ENCODE data around the gene ZNF212. TPM values are rescaled to one million over a fixed set of nuclear protein-coding genes. Genes with fewer than 3 reads are reported as not detected.

ZNF212 gene
- polyA plus RNA-seq, 1 of the 3 experiments (the other 2 are of a cell fraction), result 11.5 TPM

GRCh38 chr7:149279111-149279743 lies 39.8 kb downstream of the ZNF212 start:
- no peak overlapping the region for H3K27ac ChIP-seq (ENCODE audit: low read depth in 2 of 2, low read length in 1 of 2)
- H3K4me2 ChIP-seq, result no peak overlapping the region
- DNase-seq, result no peak
- H3K9ac ChIP-seq, result no peak overlapping the region
- 94% methylated on average over 17 of the region's 17 CpGs for WGBS (ENCODE audit: low lambda C conversion rate)
- H3K36me3 ChIP-seq (replicated peaks in 1 of 2; ENCODE audit: control insufficient read depth in 1 of 2, insufficient read depth in 2 of 2, low read length in 1 of 2), result peaks cover 18 to 21% of the 10 kb centered on the region in 2 experiments
- ChIA-PET CTCF (no interaction called here), POLR2A (interaction anchor here (0.6 kb wide), 1 partner anchor 11 kb away, joined by 4 read pairs; no protein-coding TSS in a partner anchor)
- no peaks in the 10 kb centered on the region for H3K9me3 ChIP-seq
- H3K79me2 ChIP-seq (ENCODE audit: insufficient read depth), result no peaks in the 10 kb centered on the region
- H3F3A ChIP-seq (replicated peaks; ENCODE audit: insufficient read depth), result no peaks in the 10 kb centered on the region
- no peaks in the 10 kb centered on the region for H3K4me1 ChIP-seq (ENCODE audit: control insufficient read depth in 1 of 2, insufficient read depth in 2 of 2, low read depth in 1 of 2, low read length in 1 of 2)
- H3K27me3 ChIP-seq (ENCODE audit: insufficient read depth), result no peaks in the 10 kb centered on the region
- H4K20me1 ChIP-seq (ENCODE audit: insufficient read depth), result no peaks in the 10 kb centered on the region
- no peak for TF ChIP-seq SIN3A (IDR thresholded peaks at IDR 0.05; ENCODE audit: borderline replicate concordance, low read depth, low read length)
- no peak for TF ChIP-seq GABPA (IDR thresholded peaks at IDR 0.05; ENCODE audit: low read depth)
- no peak for TF ChIP-seq CTCF (IDR thresholded peaks at IDR 0.05)
- no peak for TF ChIP-seq SMC3 (IDR thresholded peaks at IDR 0.05; ENCODE audit: low read depth, low read length)
- no peak for TF ChIP-seq RFX5 (IDR thresholded peaks at IDR 0.05; ENCODE audit: low read length)
- TF ChIP-seq RAD21 (IDR thresholded peaks at IDR 0.05; ENCODE audit: low read length), result no peak
- no peak overlapping the region for H2AFZ ChIP-seq (ENCODE audit: low read depth)
- no peaks in the 10 kb centered on the region for H3K9me2 ChIP-seq
- H3K4me3 ChIP-seq (ENCODE audit: low read depth in 2 of 2, low read length in 1 of 2), result no peak overlapping the region

- Histone ChIP-seq H3F3A (replicated peaks; ENCODE audit: insufficient read depth) (no peaks in the 10 kb centered on the region), H2AFZ (ENCODE audit: low read depth) (no peak overlapping the region), H3K27ac (ENCODE audit: low read depth in 2 of 2, low read length in 1 of 2) (no peak overlapping the region), H3K9me2 (no peaks in the 10 kb centered on the region), H3K4me2 (no peak overlapping the region), H3K36me3 (replicated peaks in 1 of 2; ENCODE audit: control insufficient read depth in 1 of 2, insufficient read depth in 2 of 2, low read length in 1 of 2) (peaks cover 10 to 21% of the 10 kb centered on the region in 2 experiments), H3K27me3 (ENCODE audit: insufficient read depth) (no peaks in the 10 kb centered on the region), H3K9me3 (no peaks in the 10 kb centered on the region), H3K4me3 (ENCODE audit: low read depth in 2 of 2, low read length in 1 of 2) (no peak overlapping the region), H3K9ac (no peak overlapping the region), H3K79me2 (ENCODE audit: insufficient read depth) (no peaks in the 10 kb centered on the region), H4K20me1 (ENCODE audit: insufficient read depth) (no peaks in the 10 kb centered on the region), H3K4me1 (ENCODE audit: control insufficient read depth in 1 of 2, insufficient read depth in 2 of 2, low read depth in 1 of 2, low read length in 1 of 2) (peaks cover 0 to 4% of the 10 kb centered on the region in 2 experiments; a peak in 1 of 4 replicates)
- WGBS (ENCODE audit: low lambda C conversion rate), result 89% methylated on average over 5 of the region's 9 CpGs
- DNase-seq, result no peak
- CTCF ChIA-PET, result interaction anchor here (1.4 kb wide), 1 partner anchor 18 kb away, joined by 5 read pairs; the partner anchor contains the start of gene ZNF783
- TF ChIP-seq ELF1 (IDR thresholded peaks at IDR 0.05) (no peak), PBX3 (IDR thresholded peaks at IDR 0.05) (no peak), FOXJ3 (CRISPR knock-in tag; IDR thresholded peaks at IDR 0.05) (no peak), MXI1 (IDR thresholded peaks at IDR 0.05; ENCODE audit: low read depth, low read length) (no peak), TEAD4 (IDR thresholded peaks at IDR 0.05; ENCODE audit: borderline replicate concordance, insufficient read depth) (no peak), MEF2A (IDR thresholded peaks at IDR 0.05; ENCODE audit: borderline replicate concordance, low read depth) (no peak), TAF1 (IDR thresholded peaks at IDR 0.05; ENCODE audit: borderline replicate concordance, low read depth, low read length) (no peak), RXRA (IDR thresholded peaks at IDR 0.05; ENCODE audit: borderline replicate concordance, low read depth) (no peak), FOXM1 (IDR thresholded peaks at IDR 0.05; ENCODE audit: low read depth) (no peak), MAX (IDR thresholded peaks at IDR 0.05; ENCODE audit: low read depth) (no peak), SMC3 (IDR thresholded peaks at IDR 0.05; ENCODE audit: low read depth, low read length) (no peak), RFX5 (IDR thresholded peaks at IDR 0.05; ENCODE audit: low read length) (no peak), EZH2phosphoT487 (IDR thresholded peaks at IDR 0.05; ENCODE audit: borderline replicate concordance, low read depth) (no peak), ZBTB33 (IDR thresholded peaks at IDR 0.05; ENCODE audit: borderline replicate concordance, low read depth) (no peak), CHD2 (IDR thresholded peaks at IDR 0.05; ENCODE audit: low read length, partially characterized antibody) (no peak), NFIC (IDR thresholded peaks at IDR 0.05; ENCODE audit: borderline replicate concordance) (no peak), IRF3 (IDR thresholded peaks at IDR 0.05; ENCODE audit: low read depth, low read length) (no peak), JUND (IDR thresholded peaks at IDR 0.05) (no peak)
- POLR2A ChIA-PET, result no interaction called here
These were observed 40.7 kb downstream of the ZNF212 start for GRCh38 chr7:149280151-149280550.

Data from SK-N-SH (cell line).